Measurements from ENCODE around the gene ARFIP2. TPM values are rescaled to one million over a fixed set of nuclear protein-coding genes. Genes with fewer than 3 reads are reported as not detected.

Gene ARFIP2
- polyA plus RNA-seq, 1 of the 3 experiments (the other 2 are of a cell fraction), result 128 TPM

GRCh38 chr11:6481924-6482275 lies 769 bp upstream of the ARFIP2 start:
- Histone ChIP-seq H3F3A (replicated peaks; ENCODE audit: insufficient read depth) (peaks cover 10% of the 10 kb centered on the region), H3K9me2 (no peaks in the 10 kb centered on the region), H3K36me3 (replicated peaks in 1 of 2; ENCODE audit: control insufficient read depth in 1 of 2, insufficient read depth in 2 of 2, low read length in 1 of 2) (peaks cover 43 to 72% of the 10 kb centered on the region in 2 experiments), H3K27me3 (ENCODE audit: insufficient read depth) (no peaks in the 10 kb centered on the region), H3K9me3 (no peaks in the 10 kb centered on the region), H3K27ac (ENCODE audit: low read depth in 2 of 2, low read length in 1 of 2) (peak overlapping the region; percentile 84 to 85), H3K4me2 (peak overlapping the region; percentile 99), H3K9ac (peak overlapping the region; percentile 96), H3K79me2 (ENCODE audit: insufficient read depth) (peaks cover 77% of the 10 kb centered on the region), H2AFZ (ENCODE audit: low read depth) (no peak overlapping the region), H3K4me3 (ENCODE audit: low read depth in 2 of 2, low read length in 1 of 2) (peak overlapping the region; percentile 89 to 100), H3K4me1 (ENCODE audit: control insufficient read depth in 1 of 2, insufficient read depth in 2 of 2, low read depth in 1 of 2, low read length in 1 of 2) (peaks cover 12 to 21% of the 10 kb centered on the region in 2 experiments), H4K20me1 (ENCODE audit: insufficient read depth) (peaks cover 6% of the 10 kb centered on the region; the same call in 1 of the 2 replicates)
- WGBS (ENCODE audit: low lambda C conversion rate), result 5% methylated on average over 10 of the region's 13 CpGs
- ChIA-PET CTCF (interaction anchor here (1.0 to 2.1 kb wide), 8 partner anchors 16 to 231 kb away, joined by 3 to 8 read pairs (median 4); partner anchors contain the start of gene DNHD1), POLR2A (interaction anchor here (1.1 to 1.6 kb wide), 5 partner anchors 8 to 201 kb away, joined by 3 to 9 read pairs (median 4); partner anchors contain the start of genes DNHD1, MRPL17, TAF10 and TRIM3)
- TF ChIP-seq YY1 (IDR thresholded peaks at IDR 0.05; ENCODE audit: low read depth) (no peak), TAF1 (IDR thresholded peaks at IDR 0.05; ENCODE audit: borderline replicate concordance, low read depth, low read length) (no peak), MEF2A (IDR thresholded peaks at IDR 0.05; ENCODE audit: borderline replicate concordance, low read depth) (no peak), GATA2 (CRISPR knock-in tag; IDR thresholded peaks at IDR 0.05) (no peak)
- TF ChIP-seq, protein P1, sequence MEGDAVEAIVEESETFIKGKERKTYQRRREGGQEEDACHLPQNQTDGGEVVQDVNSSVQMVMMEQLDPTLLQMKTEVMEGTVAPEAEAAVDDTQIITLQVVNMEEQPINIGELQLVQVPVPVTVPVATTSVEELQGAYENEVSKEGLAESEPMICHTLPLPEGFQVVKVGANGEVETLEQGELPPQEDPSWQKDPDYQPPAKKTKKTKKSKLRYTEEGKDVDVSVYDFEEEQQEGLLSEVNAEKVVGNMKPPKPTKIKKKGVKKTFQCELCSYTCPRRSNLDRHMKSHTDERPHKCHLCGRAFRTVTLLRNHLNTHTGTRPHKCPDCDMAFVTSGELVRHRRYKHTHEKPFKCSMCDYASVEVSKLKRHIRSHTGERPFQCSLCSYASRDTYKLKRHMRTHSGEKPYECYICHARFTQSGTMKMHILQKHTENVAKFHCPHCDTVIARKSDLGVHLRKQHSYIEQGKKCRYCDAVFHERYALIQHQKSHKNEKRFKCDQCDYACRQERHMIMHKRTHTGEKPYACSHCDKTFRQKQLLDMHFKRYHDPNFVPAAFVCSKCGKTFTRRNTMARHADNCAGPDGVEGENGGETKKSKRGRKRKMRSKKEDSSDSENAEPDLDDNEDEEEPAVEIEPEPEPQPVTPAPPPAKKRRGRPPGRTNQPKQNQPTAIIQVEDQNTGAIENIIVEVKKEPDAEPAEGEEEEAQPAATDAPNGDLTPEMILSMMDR (IDR thresholded peaks at IDR 0.05), result no peak
- no peak for DNase-seq

- Histone ChIP-seq H3K9me2 (no peaks in the 10 kb centered on the region), H3K27ac (ENCODE audit: low read depth in 2 of 2, low read length in 1 of 2) (peak overlapping the region; percentile 84 to 85; a peak in 2 of 4 replicates), H3K9me3 (no peaks in the 10 kb centered on the region), H3K4me3 (ENCODE audit: low read depth in 2 of 2, low read length in 1 of 2) (peak overlapping the region; percentile 89 to 100), H2AFZ (ENCODE audit: low read depth) (no peak overlapping the region), H4K20me1 (ENCODE audit: insufficient read depth) (peaks cover 6% of the 10 kb centered on the region; the same call in 1 of the 2 replicates), H3K4me1 (ENCODE audit: control insufficient read depth in 1 of 2, insufficient read depth in 2 of 2, low read depth in 1 of 2, low read length in 1 of 2) (peaks cover 12 to 21% of the 10 kb centered on the region in 2 experiments), H3K27me3 (ENCODE audit: insufficient read depth) (no peaks in the 10 kb centered on the region), H3K4me2 (peak overlapping the region; percentile 91), H3K79me2 (ENCODE audit: insufficient read depth) (peaks cover 65% of the 10 kb centered on the region), H3F3A (replicated peaks; ENCODE audit: insufficient read depth) (peaks cover 11% of the 10 kb centered on the region), H3K36me3 (replicated peaks in 1 of 2; ENCODE audit: control insufficient read depth in 1 of 2, insufficient read depth in 2 of 2, low read length in 1 of 2) (peaks cover 43 to 63% of the 10 kb centered on the region in 2 experiments), H3K9ac (peak overlapping the region; percentile 96)
- 49% methylated on average over 9 of the region's 9 CpGs for WGBS (ENCODE audit: low lambda C conversion rate)
- POLR2A ChIA-PET, result no interaction called here
- no peak for TF ChIP-seq MAX (IDR thresholded peaks at IDR 0.05; ENCODE audit: low read depth)
- no peak for TF ChIP-seq RCOR1 (IDR thresholded peaks at IDR 0.05; ENCODE audit: low read length)
- no peak for TF ChIP-seq NRF1 (IDR thresholded peaks at IDR 0.05; ENCODE audit: low read depth, low read length)
- CTCF ChIA-PET, result interaction anchor here (0.8 kb wide), 1 partner anchor 17 kb away, joined by 3 read pairs; no protein-coding TSS in a partner anchor
- no peak for DNase-seq
Measured at GRCh38 chr11:6480299-6480914, 724 bp downstream of the ARFIP2 start.
